GM23338 (cell line): Measurements from ENCODE around the gene GLG1. TPM values are rescaled to one million over a fixed set of nuclear protein-coding genes. Genes with fewer than 3 reads are reported as not detected.
"Not testable (repeated sequence)": the region's sequence is repeated elsewhere in the genome, so short reads cannot be mapped to it uniquely, and the experiment has no call there.

Source experiments
- ATAC-seq: fragments of 200-7000 bp; cut with Tn5 transposase; 3 replicates; pipeline ENCODE4 v1.9.1; 2020
- DNase-seq: peaks from one replicate; pipeline ENCODE4 v3.0.0-alpha.2; 2015; ENCODE audit warnings: low spot score
- H2AFZ ChIP-seq: fragments of 200-600 bp; sonication (generic); 2 replicates; pipeline ENCODE4 v1.8.0; 2016; ENCODE audit warnings: antibody characterized with exemption, mild to moderate bottlenecking, moderate library complexity
- H3F3A ChIP-seq: fragments of 200-600 bp; sonication (generic); replicated peaks from 2 replicates; pipeline ENCODE4 v1.8.0; 2017; ENCODE audit warnings: antibody characterized with exemption, mixed run types, low read depth
- H3K27ac ChIP-seq: fragments of 200-600 bp; sonication (generic); 2 replicates; pipeline ENCODE4 v1.6.1; 2016; ENCODE audit warnings: low read depth
- H3K27me3 ChIP-seq: fragments of 200-600 bp; sonication (generic); 2 replicates; pipeline ENCODE4 v1.8.0; 2016; ENCODE audit warnings: mild to moderate bottlenecking, mixed run types, moderate library complexity; ENCODE audit not compliant: insufficient read depth
- H3K36me3 ChIP-seq: fragments of 200-600 bp; sonication (generic); 2 replicates; pipeline ENCODE4 v1.8.0; 2016; ENCODE audit warnings: mild to moderate bottlenecking; ENCODE audit not compliant: insufficient read depth
- H3K4me1 ChIP-seq: fragments of 200-600 bp; sonication (generic); 2 replicates; pipeline ENCODE4 v1.8.0; 2016; ENCODE audit warnings: mild to moderate bottlenecking, moderate library complexity; ENCODE audit not compliant: insufficient read depth
- H3K4me2 ChIP-seq: fragments of 200-600 bp; sonication (generic); 2 replicates; pipeline ENCODE4 v1.7.1; 2017; ENCODE audit warnings: mixed run types
- H3K4me3 ChIP-seq: fragments of 200-600 bp; sonication (generic); 2 replicates; pipeline ENCODE4 v1.6.1; 2016; ENCODE audit warnings: mixed run types
- H3K79me2 ChIP-seq: fragments of 200-600 bp; sonication (generic); replicated peaks from 2 replicates; pipeline ENCODE4 v1.8.0; 2017; ENCODE audit warnings: mild to moderate bottlenecking; ENCODE audit not compliant: insufficient read depth
- H3K9me2 ChIP-seq: fragments of 200-600 bp; sonication (generic); 2 replicates; pipeline ENCODE4 v1.8.0; 2017; ENCODE audit not compliant: insufficient read depth
- H4K20me1 ChIP-seq: fragments of 200-600 bp; sonication (generic); replicated peaks from 2 replicates; pipeline ENCODE4 v1.8.0; 2017; ENCODE audit warnings: mild to moderate bottlenecking; ENCODE audit not compliant: insufficient read depth
- H3K27ac Mint-ChIP-seq: 2 replicates; pipeline ENCODE4 v1.8.0; 2020; ENCODE audit warnings: inconsistent platforms, mild to moderate bottlenecking, moderate library complexity, mixed read lengths
- H3K27me3 Mint-ChIP-seq: 3 replicates; pipeline ENCODE4 v1.8.0; 2022; ENCODE audit warnings: low read depth, mild to moderate bottlenecking, moderate library complexity, mixed read lengths, inconsistent platforms; ENCODE audit not compliant: insufficient read depth, poor library complexity
- H3K36me3 Mint-ChIP-seq: 3 replicates; pipeline ENCODE4 v1.8.0; 2021; ENCODE audit warnings: low read depth, mild to moderate bottlenecking, inconsistent platforms, moderate library complexity, mixed read lengths
- H3K4me1 Mint-ChIP-seq: 3 replicates; pipeline ENCODE4 v1.8.0; 2020; ENCODE audit warnings: mild to moderate bottlenecking, inconsistent platforms, mixed read lengths
- H3K4me3 Mint-ChIP-seq: 3 replicates; pipeline ENCODE4 v1.8.0; 2021; ENCODE audit warnings: moderate library complexity, mild to moderate bottlenecking, inconsistent platforms, mixed read lengths
- H3K9me3 Mint-ChIP-seq: 3 replicates; pipeline ENCODE4 v1.8.0; 2020; ENCODE audit warnings: moderate library complexity, mild to moderate bottlenecking, inconsistent platforms, mixed read lengths
- EZH2phosphoT487 ChIP-seq: fragments of 200-600 bp; sonication (generic); IDR thresholded peaks from one replicate; pipeline ENCODE4 v1.8.1; 2018; ENCODE audit warnings: antibody characterized with exemption; ENCODE audit not compliant: unreplicated experiment
- JUNB ChIP-seq: IDR thresholded peaks from one replicate; pipeline ENCODE4 v1.6.1; 2016; ENCODE audit warnings: antibody characterized with exemption; ENCODE audit not compliant: unreplicated experiment
- NANOG ChIP-seq: IDR thresholded peaks from 2 replicates; pipeline ENCODE4 v1.6.1; 2016; ENCODE audit warnings: antibody characterized with exemption, borderline replicate concordance
- STAT1 ChIP-seq: IDR thresholded peaks from one replicate; pipeline ENCODE4 v1.6.1; 2016; ENCODE audit warnings: antibody characterized with exemption; ENCODE audit not compliant: unreplicated experiment
- polyA plus RNA-seq: library from polyadenylated mRNA; unstranded; fragments of >200 nt; fragmentation: Nextera tagmentation; extraction: Ambion mirVana; gene quantifications from 2 replicates; pipeline ENCODE4 v1.2.1, GENCODE V29; 2016
- total RNA-seq: library from RNA; depleted of rRNA; stranded (reverse); fragments of >200 nt; shearing (Covaris generic); gene quantifications from 2 replicates; pipeline ENCODE4 v1.2.3, GENCODE V29; 2014
- TF ChIP-seq, protein P1 (sequence below): fragments of 250-450 bp; sonication (Bioruptor Pico); IDR thresholded peaks from 2 replicates; pipeline ENCODE4 v1.5.0; 2020; ENCODE audit warnings: mild to moderate bottlenecking, moderate library complexity
- TF ChIP-seq, protein P2 (sequence below): IDR thresholded peaks from 2 replicates; pipeline ENCODE4 v1.6.1; 2016; ENCODE audit warnings: antibody characterized with exemption
- TF ChIP-seq, protein P3 (sequence below), 2 experiments: fragments of 200-600 bp in 1 of 2; sonication (generic) in 1 of 2; conservative IDR thresholded peaks; 2 replicates each; pipeline versions ENCODE4 v1.5.1 to v1.6.1; 2016 to 2017; ENCODE audit warnings: antibody characterized with exemption in 2 of 2, low read depth in 2 of 2, mild to moderate bottlenecking in 2 of 2, moderate library complexity in 1 of 2
- TF ChIP-seq, protein P4 (sequence below): IDR thresholded peaks from one replicate; pipeline ENCODE4 v1.6.1; 2018; ENCODE audit warnings: antibody characterized with exemption; ENCODE audit not compliant: unreplicated experiment

Gene GLG1
- total and polyA plus RNA-seq, 2 experiments from 2014 or later = 61.2 to 211 TPM

DNA sequence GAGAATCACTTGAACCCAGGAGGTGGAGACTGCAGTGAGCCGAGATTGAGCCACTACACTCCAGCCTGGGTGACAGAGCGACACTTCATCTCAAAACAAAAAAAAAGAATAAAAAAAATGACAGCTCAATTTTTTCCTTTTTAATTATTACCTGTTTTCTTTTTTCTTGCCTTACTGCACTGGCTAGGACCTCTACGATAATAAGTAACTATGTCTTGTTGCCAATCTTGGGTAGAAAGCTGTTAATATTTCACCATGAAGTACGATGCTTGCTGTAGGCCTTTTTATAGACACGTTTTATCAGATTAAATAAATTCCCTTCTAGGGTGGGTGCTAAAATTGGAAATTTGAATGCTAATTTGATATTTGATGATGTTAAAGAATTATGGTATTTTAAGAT, 82.8 kb downstream of the GLG1 start (continued):
- TF ChIP-seq, protein P1, sequence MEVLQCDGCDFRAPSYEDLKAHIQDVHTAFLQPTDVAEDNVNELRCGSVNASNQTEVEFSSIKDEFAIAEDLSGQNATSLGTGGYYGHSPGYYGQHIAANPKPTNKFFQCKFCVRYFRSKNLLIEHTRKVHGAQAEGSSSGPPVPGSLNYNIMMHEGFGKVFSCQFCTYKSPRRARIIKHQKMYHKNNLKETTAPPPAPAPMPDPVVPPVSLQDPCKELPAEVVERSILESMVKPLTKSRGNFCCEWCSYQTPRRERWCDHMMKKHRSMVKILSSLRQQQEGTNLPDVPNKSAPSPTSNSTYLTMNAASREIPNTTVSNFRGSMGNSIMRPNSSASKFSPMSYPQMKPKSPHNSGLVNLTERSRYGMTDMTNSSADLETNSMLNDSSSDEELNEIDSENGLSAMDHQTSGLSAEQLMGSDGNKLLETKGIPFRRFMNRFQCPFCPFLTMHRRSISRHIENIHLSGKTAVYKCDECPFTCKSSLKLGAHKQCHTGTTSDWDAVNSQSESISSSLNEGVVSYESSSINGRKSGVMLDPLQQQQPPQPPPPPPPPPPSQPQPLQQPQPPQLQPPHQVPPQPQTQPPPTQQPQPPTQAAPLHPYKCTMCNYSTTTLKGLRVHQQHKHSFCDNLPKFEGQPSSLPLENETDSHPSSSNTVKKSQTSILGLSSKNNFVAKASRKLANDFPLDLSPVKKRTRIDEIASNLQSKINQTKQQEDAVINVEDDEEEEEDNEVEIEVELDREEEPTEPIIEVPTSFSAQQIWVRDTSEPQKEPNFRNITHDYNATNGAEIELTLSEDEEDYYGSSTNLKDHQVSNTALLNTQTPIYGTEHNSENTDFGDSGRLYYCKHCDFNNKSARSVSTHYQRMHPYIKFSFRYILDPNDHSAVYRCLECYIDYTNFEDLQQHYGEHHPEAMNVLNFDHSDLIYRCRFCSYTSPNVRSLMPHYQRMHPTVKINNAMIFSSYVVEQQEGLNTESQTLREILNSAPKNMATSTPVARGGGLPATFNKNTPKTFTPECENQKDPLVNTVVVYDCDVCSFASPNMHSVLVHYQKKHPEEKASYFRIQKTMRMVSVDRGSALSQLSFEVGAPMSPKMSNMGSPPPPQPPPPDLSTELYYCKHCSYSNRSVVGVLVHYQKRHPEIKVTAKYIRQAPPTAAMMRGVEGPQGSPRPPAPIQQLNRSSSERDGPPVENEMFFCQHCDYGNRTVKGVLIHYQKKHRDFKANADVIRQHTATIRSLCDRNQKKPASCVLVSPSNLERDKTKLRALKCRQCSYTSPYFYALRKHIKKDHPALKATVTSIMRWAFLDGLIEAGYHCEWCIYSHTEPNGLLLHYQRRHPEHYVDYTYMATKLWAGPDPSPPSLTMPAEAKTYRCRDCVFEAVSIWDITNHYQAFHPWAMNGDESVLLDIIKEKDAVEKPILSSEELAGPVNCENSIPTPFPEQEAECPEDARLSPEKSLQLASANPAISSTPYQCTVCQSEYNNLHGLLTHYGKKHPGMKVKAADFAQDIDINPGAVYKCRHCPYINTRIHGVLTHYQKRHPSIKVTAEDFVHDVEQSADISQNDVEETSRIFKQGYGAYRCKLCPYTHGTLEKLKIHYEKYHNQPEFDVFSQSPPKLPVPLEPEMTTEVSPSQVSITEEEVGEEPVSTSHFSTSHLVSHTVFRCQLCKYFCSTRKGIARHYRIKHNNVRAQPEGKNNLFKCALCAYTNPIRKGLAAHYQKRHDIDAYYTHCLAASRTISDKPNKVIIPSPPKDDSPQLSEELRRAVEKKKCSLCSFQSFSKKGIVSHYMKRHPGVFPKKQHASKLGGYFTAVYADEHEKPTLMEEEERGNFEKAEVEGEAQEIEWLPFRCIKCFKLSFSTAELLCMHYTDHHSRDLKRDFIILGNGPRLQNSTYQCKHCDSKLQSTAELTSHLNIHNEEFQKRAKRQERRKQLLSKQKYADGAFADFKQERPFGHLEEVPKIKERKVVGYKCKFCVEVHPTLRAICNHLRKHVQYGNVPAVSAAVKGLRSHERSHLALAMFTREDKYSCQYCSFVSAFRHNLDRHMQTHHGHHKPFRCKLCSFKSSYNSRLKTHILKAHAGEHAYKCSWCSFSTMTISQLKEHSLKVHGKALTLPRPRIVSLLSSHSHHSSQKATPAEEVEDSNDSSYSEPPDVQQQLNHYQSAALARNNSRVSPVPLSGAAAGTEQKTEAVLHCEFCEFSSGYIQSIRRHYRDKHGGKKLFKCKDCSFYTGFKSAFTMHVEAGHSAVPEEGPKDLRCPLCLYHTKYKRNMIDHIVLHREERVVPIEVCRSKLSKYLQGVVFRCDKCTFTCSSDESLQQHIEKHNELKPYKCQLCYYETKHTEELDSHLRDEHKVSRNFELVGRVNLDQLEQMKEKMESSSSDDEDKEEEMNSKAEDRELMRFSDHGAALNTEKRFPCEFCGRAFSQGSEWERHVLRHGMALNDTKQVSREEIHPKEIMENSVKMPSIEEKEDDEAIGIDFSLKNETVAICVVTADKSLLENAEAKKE (CRISPR knock-in tag) = no peak
- no peak for TF ChIP-seq JUNB

DNA sequence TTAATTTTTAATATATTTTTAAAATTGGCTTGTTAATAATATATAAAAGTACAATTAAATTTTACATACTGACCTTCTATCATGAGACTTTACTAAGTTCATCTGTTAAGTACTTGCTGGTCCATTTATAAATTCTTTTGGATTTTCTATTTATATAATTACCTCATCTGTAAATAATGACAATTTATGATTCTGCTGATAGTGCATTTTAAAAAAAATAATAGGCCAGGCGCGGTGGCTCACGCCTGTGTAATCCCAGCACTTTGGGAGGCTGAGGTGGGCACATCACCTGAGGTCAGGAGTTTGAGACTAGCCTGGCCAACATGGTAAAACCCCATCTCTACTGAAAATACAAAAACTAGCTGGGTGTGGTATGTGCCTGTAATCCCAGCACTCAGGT, 83.2 kb downstream of the GLG1 start:
- H3K4me2 ChIP-seq, H3K27ac ChIP-seq, H4K20me1 ChIP-seq, H3K27me3 Mint-ChIP-seq, H3K27me3 ChIP-seq, H3K9me2 ChIP-seq, DNase-seq, H3K4me1 ChIP-seq, H2AFZ ChIP-seq, H3F3A ChIP-seq, ATAC-seq, H3K4me3 ChIP-seq, H3K4me3 Mint-ChIP-seq, H3K4me1 Mint-ChIP-seq, H3K36me3 ChIP-seq, H3K79me2 ChIP-seq, H3K27ac Mint-ChIP-seq, H3K9me3 Mint-ChIP-seq: not testable (repeated sequence)
- peaks cover 30% of the 10 kb centered on the region; the same call in 2 of the 3 replicates for H3K36me3 Mint-ChIP-seq

DNA sequence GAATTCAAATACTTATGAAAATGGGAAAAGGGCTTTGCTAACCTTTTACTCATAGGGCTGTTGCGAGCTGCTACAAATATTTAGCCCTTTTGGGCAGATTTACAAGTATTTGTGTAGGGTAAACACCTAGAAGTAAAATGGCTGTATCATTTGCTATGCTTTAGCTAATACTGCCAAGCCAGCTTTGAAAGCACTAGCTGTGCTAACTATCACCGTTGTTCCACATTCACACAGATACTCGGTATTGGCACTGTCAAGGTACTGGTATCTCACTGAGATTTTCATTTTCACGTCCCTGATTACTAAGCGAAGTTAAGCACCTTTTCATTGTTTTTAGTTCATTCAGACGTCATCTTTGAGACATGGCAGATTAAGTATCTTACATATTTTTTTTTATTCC, 84.8 kb downstream of the GLG1 start:
- no peak overlapping the region for H3K4me2 ChIP-seq
- no peaks in the 10 kb centered on the region; the same call in 2 of the 3 replicates for H3K9me3 Mint-ChIP-seq
- H3F3A ChIP-seq = no peaks in the 10 kb centered on the region
- H3K4me1 ChIP-seq = no peaks in the 10 kb centered on the region
- no peak overlapping the region for H3K27ac ChIP-seq
- no peak overlapping the region for H3K4me3 ChIP-seq
- peaks cover 3% of the 10 kb centered on the region for H4K20me1 ChIP-seq
- no peak for ATAC-seq
- H3K9me2 ChIP-seq = no peaks in the 10 kb centered on the region
- H2AFZ ChIP-seq = no peak overlapping the region
- H3K79me2 ChIP-seq = peaks cover 16% of the 10 kb centered on the region
- no peaks in the 10 kb centered on the region for H3K4me1 Mint-ChIP-seq
- H3K27ac Mint-ChIP-seq = no peak overlapping the region
- no peak for DNase-seq
- no peaks in the 10 kb centered on the region; the same call in 1 of the 2 replicates for H3K36me3 ChIP-seq
- H3K4me3 Mint-ChIP-seq = no peak overlapping the region
- no peaks in the 10 kb centered on the region for H3K27me3 ChIP-seq
- H3K36me3 Mint-ChIP-seq = peaks cover 23% of the 10 kb centered on the region; the same call in 2 of the 3 replicates
- no peaks in the 10 kb centered on the region for H3K27me3 Mint-ChIP-seq
- no peak for TF ChIP-seq NANOG
- TF ChIP-seq, protein P2, sequence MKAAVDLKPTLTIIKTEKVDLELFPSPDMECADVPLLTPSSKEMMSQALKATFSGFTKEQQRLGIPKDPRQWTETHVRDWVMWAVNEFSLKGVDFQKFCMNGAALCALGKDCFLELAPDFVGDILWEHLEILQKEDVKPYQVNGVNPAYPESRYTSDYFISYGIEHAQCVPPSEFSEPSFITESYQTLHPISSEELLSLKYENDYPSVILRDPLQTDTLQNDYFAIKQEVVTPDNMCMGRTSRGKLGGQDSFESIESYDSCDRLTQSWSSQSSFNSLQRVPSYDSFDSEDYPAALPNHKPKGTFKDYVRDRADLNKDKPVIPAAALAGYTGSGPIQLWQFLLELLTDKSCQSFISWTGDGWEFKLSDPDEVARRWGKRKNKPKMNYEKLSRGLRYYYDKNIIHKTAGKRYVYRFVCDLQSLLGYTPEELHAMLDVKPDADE = no peak
- TF ChIP-seq STAT1 = no peak
- no peak for TF ChIP-seq EZH2phosphoT487
- TF ChIP-seq, protein P3, sequence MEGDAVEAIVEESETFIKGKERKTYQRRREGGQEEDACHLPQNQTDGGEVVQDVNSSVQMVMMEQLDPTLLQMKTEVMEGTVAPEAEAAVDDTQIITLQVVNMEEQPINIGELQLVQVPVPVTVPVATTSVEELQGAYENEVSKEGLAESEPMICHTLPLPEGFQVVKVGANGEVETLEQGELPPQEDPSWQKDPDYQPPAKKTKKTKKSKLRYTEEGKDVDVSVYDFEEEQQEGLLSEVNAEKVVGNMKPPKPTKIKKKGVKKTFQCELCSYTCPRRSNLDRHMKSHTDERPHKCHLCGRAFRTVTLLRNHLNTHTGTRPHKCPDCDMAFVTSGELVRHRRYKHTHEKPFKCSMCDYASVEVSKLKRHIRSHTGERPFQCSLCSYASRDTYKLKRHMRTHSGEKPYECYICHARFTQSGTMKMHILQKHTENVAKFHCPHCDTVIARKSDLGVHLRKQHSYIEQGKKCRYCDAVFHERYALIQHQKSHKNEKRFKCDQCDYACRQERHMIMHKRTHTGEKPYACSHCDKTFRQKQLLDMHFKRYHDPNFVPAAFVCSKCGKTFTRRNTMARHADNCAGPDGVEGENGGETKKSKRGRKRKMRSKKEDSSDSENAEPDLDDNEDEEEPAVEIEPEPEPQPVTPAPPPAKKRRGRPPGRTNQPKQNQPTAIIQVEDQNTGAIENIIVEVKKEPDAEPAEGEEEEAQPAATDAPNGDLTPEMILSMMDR (conservative IDR thresholded peaks at IDR 0.05; ENCODE audit: low read depth in 2 of 2) = no peak
- TF ChIP-seq, protein P4, sequence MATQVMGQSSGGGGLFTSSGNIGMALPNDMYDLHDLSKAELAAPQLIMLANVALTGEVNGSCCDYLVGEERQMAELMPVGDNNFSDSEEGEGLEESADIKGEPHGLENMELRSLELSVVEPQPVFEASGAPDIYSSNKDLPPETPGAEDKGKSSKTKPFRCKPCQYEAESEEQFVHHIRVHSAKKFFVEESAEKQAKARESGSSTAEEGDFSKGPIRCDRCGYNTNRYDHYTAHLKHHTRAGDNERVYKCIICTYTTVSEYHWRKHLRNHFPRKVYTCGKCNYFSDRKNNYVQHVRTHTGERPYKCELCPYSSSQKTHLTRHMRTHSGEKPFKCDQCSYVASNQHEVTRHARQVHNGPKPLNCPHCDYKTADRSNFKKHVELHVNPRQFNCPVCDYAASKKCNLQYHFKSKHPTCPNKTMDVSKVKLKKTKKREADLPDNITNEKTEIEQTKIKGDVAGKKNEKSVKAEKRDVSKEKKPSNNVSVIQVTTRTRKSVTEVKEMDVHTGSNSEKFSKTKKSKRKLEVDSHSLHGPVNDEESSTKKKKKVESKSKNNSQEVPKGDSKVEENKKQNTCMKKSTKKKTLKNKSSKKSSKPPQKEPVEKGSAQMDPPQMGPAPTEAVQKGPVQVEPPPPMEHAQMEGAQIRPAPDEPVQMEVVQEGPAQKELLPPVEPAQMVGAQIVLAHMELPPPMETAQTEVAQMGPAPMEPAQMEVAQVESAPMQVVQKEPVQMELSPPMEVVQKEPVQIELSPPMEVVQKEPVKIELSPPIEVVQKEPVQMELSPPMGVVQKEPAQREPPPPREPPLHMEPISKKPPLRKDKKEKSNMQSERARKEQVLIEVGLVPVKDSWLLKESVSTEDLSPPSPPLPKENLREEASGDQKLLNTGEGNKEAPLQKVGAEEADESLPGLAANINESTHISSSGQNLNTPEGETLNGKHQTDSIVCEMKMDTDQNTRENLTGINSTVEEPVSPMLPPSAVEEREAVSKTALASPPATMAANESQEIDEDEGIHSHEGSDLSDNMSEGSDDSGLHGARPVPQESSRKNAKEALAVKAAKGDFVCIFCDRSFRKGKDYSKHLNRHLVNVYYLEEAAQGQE = no peak
